Hepatocyte (in vitro differentiated cells): ENCODE results near the gene CCL20.

Source experiments
- CTCF ChIP-seq: fragments of 200-600 bp; sonication (generic); IDR thresholded peaks from 2 replicates; pipeline ENCODE4 v1.5.1; 2016; ENCODE audit warnings: antibody characterized with exemption, mild to moderate bottlenecking; ENCODE audit not compliant: poor library complexity
- EZH2phosphoT487 ChIP-seq: fragments of 200-600 bp; sonication (generic); IDR thresholded peaks from one replicate; pipeline ENCODE4 v1.6.1; 2018; ENCODE audit warnings: antibody characterized with exemption, mild to moderate bottlenecking, low read depth, moderate library complexity; ENCODE audit not compliant: unreplicated experiment, severe bottlenecking

- no peak for TF ChIP-seq EZH2phosphoT487
- no peak for TF ChIP-seq CTCF
Measured at GRCh38 chr2:227789803-227790202, 23.8 kb upstream of the CCL20 start.
